ENCODE results near the gene HYAL3. TPM values are rescaled to one million over a fixed set of nuclear protein-coding genes. Genes with fewer than 3 reads are reported as not detected.
"Not testable (repeated sequence)": the region's sequence is repeated elsewhere in the genome, so short reads cannot be mapped to it uniquely, and the experiment has no call there.

HYAL3 gene
- total and polyA plus RNA-seq, 2 donors (not counting 1 experiment from before 2014, with no cell fraction given): 3.2 to 7.4 TPM

GRCh38 chr3:50274371-50275104 lies 24.7 kb downstream of the HYAL3 start:
- no peak overlapping the region for H3K4me3 ChIP-seq (replicated peaks in 1 of 4; ENCODE audit: control extremely low read depth in 1 of 4, insufficient read depth in 1 of 4, low read depth in 3 of 4, low read length in 4 of 4)
- peak; percentile 47 to 67 for DNase-seq (ENCODE audit: low read depth in 2 of 2)
- no peak overlapping the region for H3K9ac ChIP-seq (ENCODE audit: insufficient read depth, low read length)
- H3K4me1 ChIP-seq (ENCODE audit: control insufficient read depth, extremely low read depth, insufficient read depth, low read length): peaks cover 23% of the 10 kb centered on the region
- no peaks in the 10 kb centered on the region for H3K79me2 ChIP-seq (ENCODE audit: control insufficient read depth, insufficient read depth, low read length)
- H3K36me3 ChIP-seq (ENCODE audit: control insufficient read depth, insufficient read depth, low read length): no peaks in the 10 kb centered on the region
- H3K27me3 ChIP-seq (ENCODE audit: control insufficient read depth, insufficient read depth, low read length): no peaks in the 10 kb centered on the region
- H4K20me1 ChIP-seq (ENCODE audit: control insufficient read depth, extremely low read depth, insufficient read depth, low read length): no peaks in the 10 kb centered on the region
- H3K27ac ChIP-seq (ENCODE audit: insufficient read depth, low read length): no peak overlapping the region
- H3K9me3 ChIP-seq (ENCODE audit: control insufficient read depth, insufficient read depth, low read depth, low read length): no peaks in the 10 kb centered on the region
- TF ChIP-seq EZH2 (IDR thresholded peaks at IDR 0.05; ENCODE audit: low read length, missing control alignments) (no peak), CTCF (conservative IDR thresholded peaks at IDR 0.05 in 1 of 2, IDR thresholded peaks at IDR 0.05 in 1 of 2; ENCODE audit: low read depth in 1 of 2, low read length in 2 of 2) (peak; percentile 55 to 72)
- no peak overlapping the region for H3K4me2 ChIP-seq (ENCODE audit: extremely low read depth, insufficient read depth, low read length)
- no peak overlapping the region for H2AFZ ChIP-seq (ENCODE audit: low read length)

- H3K4me3 ChIP-seq (replicated peaks in 1 of 4; ENCODE audit: control extremely low read depth in 1 of 4, insufficient read depth in 1 of 4, low read depth in 3 of 4, low read length in 4 of 4): no peak overlapping the region
- no peak overlapping the region for H3K4me2 ChIP-seq (ENCODE audit: extremely low read depth, insufficient read depth, low read length)
- no peaks in the 10 kb centered on the region for H3K36me3 ChIP-seq (ENCODE audit: control insufficient read depth, insufficient read depth, low read length)
- no peak overlapping the region for H2AFZ ChIP-seq (ENCODE audit: low read length)
- H3K79me2 ChIP-seq (ENCODE audit: control insufficient read depth, insufficient read depth, low read length): no peaks in the 10 kb centered on the region
- no peaks in the 10 kb centered on the region for H3K9me3 ChIP-seq (ENCODE audit: control insufficient read depth, insufficient read depth, low read depth, low read length)
- no peaks in the 10 kb centered on the region for H4K20me1 ChIP-seq (ENCODE audit: control insufficient read depth, extremely low read depth, insufficient read depth, low read length)
- TF ChIP-seq EZH2 (IDR thresholded peaks at IDR 0.05; ENCODE audit: low read length, missing control alignments): no peak
- TF ChIP-seq CTCF (conservative IDR thresholded peaks at IDR 0.05 in 1 of 2, IDR thresholded peaks at IDR 0.05 in 1 of 2; ENCODE audit: low read depth in 1 of 2, low read length in 2 of 2): no peak
- peaks cover 31% of the 10 kb centered on the region for H3K4me1 ChIP-seq (ENCODE audit: control insufficient read depth, extremely low read depth, insufficient read depth, low read length)
- DNase-seq (ENCODE audit: low read depth in 2 of 2): no peak
- no peak overlapping the region for H3K9ac ChIP-seq (ENCODE audit: insufficient read depth, low read length)
- H3K27me3 ChIP-seq (ENCODE audit: control insufficient read depth, insufficient read depth, low read length): no peaks in the 10 kb centered on the region
- no peak overlapping the region for H3K27ac ChIP-seq (ENCODE audit: insufficient read depth, low read length)
These were observed 25.5 kb downstream of the HYAL3 start for GRCh38 chr3:50273689-50274065.

- H3K79me2 ChIP-seq (ENCODE audit: control insufficient read depth, insufficient read depth, low read length): no peaks in the 10 kb centered on the region
- peaks cover 37% of the 10 kb centered on the region for H3K4me1 ChIP-seq (ENCODE audit: control insufficient read depth, extremely low read depth, insufficient read depth, low read length)
- peak overlapping the region; percentile 75 for H3K4me2 ChIP-seq (ENCODE audit: extremely low read depth, insufficient read depth, low read length)
- H3K36me3 ChIP-seq (ENCODE audit: control insufficient read depth, insufficient read depth, low read length): no peaks in the 10 kb centered on the region
- H3K9me3 ChIP-seq (ENCODE audit: control insufficient read depth, insufficient read depth, low read depth, low read length): no peaks in the 10 kb centered on the region
- H3K27ac ChIP-seq (ENCODE audit: insufficient read depth, low read length): no peak overlapping the region
- no peaks in the 10 kb centered on the region for H3K27me3 ChIP-seq (ENCODE audit: control insufficient read depth, insufficient read depth, low read length)
- peak overlapping the region in 3 of 4 experiments; percentile 28 to 40 (median 40) for H3K4me3 ChIP-seq (replicated peaks in 1 of 4; ENCODE audit: control extremely low read depth in 1 of 4, insufficient read depth in 1 of 4, low read depth in 3 of 4, low read length in 4 of 4)
- TF ChIP-seq EZH2 (IDR thresholded peaks at IDR 0.05; ENCODE audit: low read length, missing control alignments) (peak; percentile 47), CTCF (conservative IDR thresholded peaks at IDR 0.05 in 1 of 2, IDR thresholded peaks at IDR 0.05 in 1 of 2; ENCODE audit: low read depth in 1 of 2, low read length in 2 of 2) (peak; percentile 93)
- H2AFZ ChIP-seq (ENCODE audit: low read length): peak overlapping the region; percentile 69
- H3K9ac ChIP-seq (ENCODE audit: insufficient read depth, low read length): no peak overlapping the region
- no peaks in the 10 kb centered on the region for H4K20me1 ChIP-seq (ENCODE audit: control insufficient read depth, extremely low read depth, insufficient read depth, low read length)
- peak; percentile 53 to 66 for DNase-seq (ENCODE audit: low read depth in 2 of 2)
These were observed 26.1 kb downstream of the HYAL3 start for GRCh38 chr3:50272911-50273688.

GRCh38 chr3:50272538-50272910 lies 26.7 kb downstream of the HYAL3 start:
- not testable (repeated sequence) for DNase-seq (ENCODE audit: low read depth in 2 of 2); H3K4me3 ChIP-seq (replicated peaks in 1 of 4; ENCODE audit: control extremely low read depth in 1 of 4, insufficient read depth in 1 of 4, low read depth in 3 of 4, low read length in 4 of 4)
- peak overlapping the region; percentile 75 for H3K4me2 ChIP-seq (ENCODE audit: extremely low read depth, insufficient read depth, low read length)

More at GRCh38 chr3:50272538-50272910, 26.7 kb downstream of the HYAL3 start:
- H3K36me3 ChIP-seq (ENCODE audit: control insufficient read depth, insufficient read depth, low read length); H3K9ac ChIP-seq (ENCODE audit: insufficient read depth, low read length); H3K27ac ChIP-seq (ENCODE audit: insufficient read depth, low read length); H3K79me2 ChIP-seq (ENCODE audit: control insufficient read depth, insufficient read depth, low read length); H2AFZ ChIP-seq (ENCODE audit: low read length); H4K20me1 ChIP-seq (ENCODE audit: control insufficient read depth, extremely low read depth, insufficient read depth, low read length); H3K9me3 ChIP-seq (ENCODE audit: control insufficient read depth, insufficient read depth, low read depth, low read length); H3K27me3 ChIP-seq (ENCODE audit: control insufficient read depth, insufficient read depth, low read length): not testable (repeated sequence)
- peaks cover 42% of the 10 kb centered on the region for H3K4me1 ChIP-seq (ENCODE audit: control insufficient read depth, extremely low read depth, insufficient read depth, low read length)

Data from fibroblast of lung (primary cell).